H1 (cell line): ENCODE data around the gene COL4A2. TPM values are rescaled to one million over a fixed set of nuclear protein-coding genes. Genes with fewer than 3 reads are reported as not detected.
A peak's percentile ranks its signal among the peaks of the same experiment; 100 is the strongest.

ENCODE experiments used
- CTCF ChIA-PET: fragments of 300-600 bp; sonication (Branson Sonifier 250); formaldehyde crosslinking; loops from one replicate; lab custom pipeline; 2021; ENCODE audit not compliant: partially characterized antibody; lab: Charles Lee
- POLR2A ChIA-PET: fragments of 300-600 bp; sonication (Branson Sonifier 250); formaldehyde crosslinking; loops from one replicate; lab custom pipeline; 2021; ENCODE audit warnings: inconsistent platforms; ENCODE audit not compliant: partially characterized antibody; lab: Charles Lee
- DNase-seq, 2 experiments: peaks; one replicate each; pipeline versions ENCODE4 v3.0.0 to v3.0.0-alpha.2; 2010 to 2022; ENCODE audit warnings: low spot score in 2 of 2, low read depth in 1 of 2, mixed read lengths in 1 of 2
- FAIRE-seq: peaks from 2 replicates; lab custom pipeline; 2011; peaks lifted over from hg19 to GRCh38; lab: Jason Lieb, UNC
- H2AFZ ChIP-seq: 2 replicates; pipeline ENCODE4 v1.8.1; 2012; ENCODE audit warnings: low read length, inconsistent platforms
- H2AK5ac ChIP-seq: 2 replicates; pipeline ENCODE4 v1.6.1; 2013; ENCODE audit warnings: low read depth, low read length
- H2BK120ac ChIP-seq: replicated peaks from 2 replicates; pipeline ENCODE3; 2013; ENCODE audit warnings: low read depth, low read length, inconsistent platforms
- H2BK12ac ChIP-seq: 2 replicates; pipeline ENCODE4 v1.6.1; 2013; ENCODE audit warnings: low read depth, low read length
- H2BK15ac ChIP-seq: 2 replicates; pipeline ENCODE4 v1.6.1; 2013; ENCODE audit warnings: low read length
- H2BK20ac ChIP-seq: 2 replicates; pipeline ENCODE4 v1.6.1; 2013; ENCODE audit warnings: low read length
- H2BK5ac ChIP-seq: 2 replicates; pipeline ENCODE4 v1.6.1; 2013; ENCODE audit warnings: low read depth, low read length
- H3K14ac ChIP-seq: 2 replicates; pipeline ENCODE4 v1.6.1; 2013; ENCODE audit warnings: inconsistent platforms; ENCODE audit not compliant: insufficient read length
- H3K18ac ChIP-seq: 2 replicates; pipeline ENCODE4 v1.6.1; 2013; ENCODE audit warnings: low read length; ENCODE audit errors: extremely low read depth
- H3K23ac ChIP-seq: 2 replicates; pipeline ENCODE4 v1.6.1; 2013; ENCODE audit warnings: inconsistent platforms; ENCODE audit not compliant: insufficient read length
- H3K23me2 ChIP-seq: 2 replicates; pipeline ENCODE4 v1.6.1; 2013; ENCODE audit warnings: low read depth, low read length
- H3K27ac ChIP-seq: 2 replicates; pipeline ENCODE4 v1.6.1; 2011; ENCODE audit warnings: low read depth, low read length, inconsistent platforms
- H3K27me3 ChIP-seq, 4 experiments: replicated peaks in 1 of 4; 1 replicate in 1 of 4; 2 replicates in 3 of 4; pipeline versions ENCODE4 v1.6.1 to v1.8.1; 2011 to 2013; ENCODE audit warnings: low read length in 3 of 4, mild to moderate bottlenecking in 3 of 4, inconsistent platforms in 2 of 4, mixed read lengths in 2 of 4, moderate library complexity in 1 of 4; ENCODE audit not compliant: control insufficient read depth in 3 of 4, insufficient read depth in 3 of 4; ENCODE audit errors: extremely low read depth in 1 of 4
- H3K36me3 ChIP-seq, 4 experiments: 2 replicates each; pipeline versions ENCODE4 v1.6.1 to v1.8.1; 2011 to 2013; ENCODE audit warnings: mild to moderate bottlenecking in 4 of 4, low read length in 3 of 4, moderate library complexity in 2 of 4, control low read depth in 1 of 4, inconsistent platforms in 1 of 4; ENCODE audit not compliant: insufficient read depth in 4 of 4, control insufficient read depth in 2 of 4
- H3K4ac ChIP-seq: replicated peaks from 2 replicates; pipeline ENCODE3; 2013; ENCODE audit warnings: low read length, low read depth, mixed read lengths, inconsistent platforms; ENCODE audit not compliant: insufficient read length
- H3K4me1 ChIP-seq, 4 experiments: replicated peaks in 1 of 4; 1 replicate in 1 of 4; 2 replicates in 3 of 4; pipeline versions ENCODE4 v1.6.1 to v1.8.1; 2011 to 2013; ENCODE audit warnings: low read length in 3 of 4, inconsistent platforms in 2 of 4, mixed read lengths in 1 of 4; ENCODE audit not compliant: insufficient read depth in 4 of 4, control insufficient read depth in 3 of 4
- H3K4me2 ChIP-seq, 2 experiments: 2 replicates each; pipeline versions ENCODE4 v1.6.1 to v1.8.1; 2011 to 2013; ENCODE audit warnings: low read depth in 2 of 2, low read length in 2 of 2, control low read depth in 1 of 2, inconsistent platforms in 1 of 2, mild to moderate bottlenecking in 1 of 2; ENCODE audit not compliant: insufficient read depth in 1 of 2
- H3K4me3 ChIP-seq, 4 experiments: fragments of 200-600, 300-600 bp in 1 of 4; sonication (generic), shearing (Covaris generic), sonication (Bioruptor Twin) in 1 of 4; 2 replicates each; pipeline versions ENCODE4 v1.5.1 to v1.8.1; 2011 to 2016; ENCODE audit warnings: low read length in 4 of 4, low read depth in 3 of 4, control low read depth in 2 of 4, inconsistent platforms in 2 of 4, mild to moderate bottlenecking in 2 of 4, mixed read lengths in 1 of 4, moderate library complexity in 1 of 4; ENCODE audit not compliant: insufficient read depth in 2 of 4; ENCODE audit errors: extremely low read depth in 1 of 4
- H3K56ac ChIP-seq: replicated peaks from 2 replicates; pipeline ENCODE3; 2013; ENCODE audit warnings: low read depth, mild to moderate bottlenecking, mixed read lengths, low read length, inconsistent platforms; ENCODE audit not compliant: insufficient read length
- H3K79me1 ChIP-seq: 2 replicates; pipeline ENCODE4 v1.6.1; 2013; ENCODE audit warnings: low read depth, low read length, control low read depth
- H3K79me2 ChIP-seq, 2 experiments: 2 replicates each; pipeline versions ENCODE4 v1.6.1 to v1.8.1; 2012 to 2013; ENCODE audit warnings: low read length in 2 of 2, mild to moderate bottlenecking in 2 of 2, inconsistent platforms in 1 of 2; ENCODE audit not compliant: insufficient read depth in 2 of 2, control insufficient read depth in 1 of 2
- H3K9ac ChIP-seq, 4 experiments: replicated peaks in 1 of 4; 1 replicate in 1 of 4; 2 replicates in 3 of 4; pipeline versions ENCODE4 v1.6.1 to v1.8.1; 2011 to 2013; ENCODE audit warnings: low read depth in 3 of 4, low read length in 3 of 4, control low read depth in 2 of 4, mild to moderate bottlenecking in 2 of 4, moderate library complexity in 2 of 4, inconsistent platforms in 1 of 4; ENCODE audit errors: extremely low read depth in 1 of 4
- H3K9me3 ChIP-seq, 2 experiments: 2 replicates each; pipeline versions ENCODE4 v1.6.1 to v1.8.1; 2012 to 2013; ENCODE audit warnings: mild to moderate bottlenecking in 2 of 2, moderate library complexity in 2 of 2, control low read depth in 1 of 2, inconsistent platforms in 1 of 2, low read depth in 1 of 2, low read length in 1 of 2, mixed read lengths in 1 of 2; ENCODE audit not compliant: insufficient read depth in 2 of 2
- H4K20me1 ChIP-seq, 2 experiments: replicated peaks in 1 of 2; 2 replicates each; pipeline versions ENCODE3 to v1.8.1; 2011 to 2013; ENCODE audit warnings: inconsistent platforms in 2 of 2, low read length in 2 of 2, mild to moderate bottlenecking in 1 of 2; ENCODE audit not compliant: insufficient read depth in 2 of 2, control insufficient read depth in 1 of 2
- H4K5ac ChIP-seq: 2 replicates; pipeline ENCODE4 v1.6.1; 2013; ENCODE audit warnings: low read length, low read depth, mixed read lengths, inconsistent platforms; ENCODE audit not compliant: insufficient read length
- H4K8ac ChIP-seq: 2 replicates; pipeline ENCODE4 v1.8.0; 2013; ENCODE audit warnings: mild to moderate bottlenecking, moderate library complexity, low read length, inconsistent platforms; ENCODE audit not compliant: insufficient read depth; ENCODE audit errors: extremely low read depth
- H4K91ac ChIP-seq: replicated peaks from 2 replicates; pipeline ENCODE3; 2013; ENCODE audit warnings: low read length, mixed read lengths, inconsistent platforms; ENCODE audit not compliant: insufficient read length
- CHD2 ChIP-seq: IDR thresholded peaks from 2 replicates; pipeline ENCODE4 v1.6.1; 2012; ENCODE audit warnings: low read length, improper control_type of control experiment
- KDM1A ChIP-seq: fragments of 200-600, 300-600 bp; sonication (generic); IDR thresholded peaks from 2 replicates; pipeline ENCODE4 v1.7.1; 2016; ENCODE audit warnings: mild to moderate bottlenecking, low read length, borderline replicate concordance
- MAX ChIP-seq: IDR thresholded peaks from 2 replicates; pipeline ENCODE4 v1.6.1; 2012; ENCODE audit warnings: inconsistent platforms
- PHF8 ChIP-seq: fragments of 200-600 bp; sonication (generic); conservative IDR thresholded peaks from 2 replicates; pipeline ENCODE4 v1.7.1; 2012; ENCODE audit warnings: low read depth, mild to moderate bottlenecking, inconsistent platforms, low read length, moderate library complexity
- POLR2AphosphoS5 ChIP-seq: IDR thresholded peaks from 2 replicates; pipeline ENCODE4 v1.6.1; 2011; ENCODE audit warnings: low read depth, low read length
- TEAD4 ChIP-seq: IDR thresholded peaks from 2 replicates; pipeline ENCODE4 v1.6.1; 2012; ENCODE audit warnings: low read depth, low read length, inconsistent platforms, mixed read lengths
- WGBS, 2 experiments: shearing (Covaris generic) in 1 of 2; methylation state at CpG; one replicate each; pipeline versions ENCODE4 v1.1.6 to v1.1.7; 2013 to 2015; ENCODE audit warnings: low lambda C conversion rate in 2 of 2, mixed read lengths in 2 of 2, inconsistent platforms in 1 of 2, low coverage in 1 of 2, missing lambda C conversion rate in 1 of 2; ENCODE audit not compliant: insufficient replicate concordance in 2 of 2, insufficient coverage in 1 of 2, insufficient read length in 1 of 2; ENCODE audit errors: extremely low coverage in 1 of 2, missing lambda C conversion rate in 1 of 2; 5-methylcytosine and 5-hydroxymethylcytosine counted together
- polyA plus RNA-seq, 7 experiments: library from polyadenylated mRNA; depleted of rRNA in 3 of 7; stranded (reverse) in 5 of 7; unstranded in 2 of 7; fragments of >200 nt in 5 of 7; fragments of 200-250 nt in 2 of 7; gene quantifications; 1 replicate in 5 of 7; 2 replicates in 1 of 7; 4 replicates in 1 of 7; pipeline versions ENCODE4 v1.2.1 to v1.2.3, GENCODE V29; 2011 to 2013; ENCODE audit warnings: missing spikeins in 2 of 7, mixed read lengths in 2 of 7
- total RNA-seq: library from RNA; stranded (reverse); fragmentation: NEBNext Ultra II Directional; extraction: Animal tissue kit (Norgen Biotek cat#: 25700); gene quantifications from 2 replicates; pipeline ENCODE4 v1.2.1, GENCODE V29; 2021

COL4A2 gene
- total and polyA plus RNA-seq, 2 of the 8 experiments (the other 6 are each of a cell fraction or from before 2014, with no cell fraction given): 80.4 to 87.3 TPM

- no peaks in the 10 kb centered on the region for H3K79me2 ChIP-seq
- no peak overlapping the region for H2BK15ac ChIP-seq
- H3K79me1 ChIP-seq: no peaks in the 10 kb centered on the region
- peaks cover 0 to 35% (median 8%) of the 10 kb centered on the region in 4 experiments; a peak in 5 of 8 replicates for H3K36me3 ChIP-seq
- no peak overlapping the region; the same call in 1 of the 2 replicates for H2BK12ac ChIP-seq
- H3K23me2 ChIP-seq: 0 out of 2 replicates have a peak, but pooled peaks cover 1% of the 10 kb centered on the region
- no peak overlapping the region for H3K23ac ChIP-seq
- 97% methylated on average over 10 of the region's 11 CpGs; no CpG with 5 or more reads in 1 of the 2 experiments for WGBS, 2 experiments
- no peak overlapping the region for H4K91ac ChIP-seq
- no peak overlapping the region for H2AFZ ChIP-seq
- H3K56ac ChIP-seq: no peak overlapping the region
- H3K27ac ChIP-seq: no peak overlapping the region; the same call in 1 of the 2 replicates
- no peak overlapping the region for H2BK120ac ChIP-seq
- ChIA-PET POLR2A (no interaction called here), CTCF (interaction anchor here (0.7 to 1.2 kb wide), 3 partner anchors 24 to 36 kb away, joined by 3 read pairs; no protein-coding TSS in a partner anchor)
- H4K8ac ChIP-seq: no peak overlapping the region
- H3K4me2 ChIP-seq: no peak overlapping the region
- H3K4me1 ChIP-seq: peaks cover 0 to 11% (median under 1%) of the 10 kb centered on the region in 4 experiments; a peak in 2 of 7 replicates
- no peaks in the 10 kb centered on the region for H3K27me3 ChIP-seq
- no peaks in the 10 kb centered on the region for H3K9me3 ChIP-seq
- no peak overlapping the region for H4K5ac ChIP-seq
- no peak overlapping the region for H3K4me3 ChIP-seq
- DNase-seq (no peak), FAIRE-seq (no peak)
- H3K18ac ChIP-seq: no peak overlapping the region
- H3K4ac ChIP-seq: no peak overlapping the region
- H2BK5ac ChIP-seq: no peak overlapping the region
- peaks cover 0 to 2% of the 10 kb centered on the region in 2 experiments for H4K20me1 ChIP-seq
- H2AK5ac ChIP-seq: peak overlapping the region; percentile 11; the same call in 1 of the 2 replicates
- no peak overlapping the region for H3K9ac ChIP-seq
- no peak overlapping the region for H2BK20ac ChIP-seq
- H3K14ac ChIP-seq: no peak overlapping the region
- no peak for TF ChIP-seq TEAD4
- TF ChIP-seq POLR2AphosphoS5: no peak
- no peak for TF ChIP-seq MAX
- no peak for TF ChIP-seq PHF8
- no peak for TF ChIP-seq CHD2
- no peak for TF ChIP-seq KDM1A
Observed at GRCh38 chr13:110479648-110480047, 172.6 kb downstream of the COL4A2 start.
